Ammon's horn (tissue), 1 donor: Measurements from ENCODE around the gene HBE1.

Source experiments
- DNase-seq: peaks from one replicate; pipeline ENCODE4 v3.0.0-alpha.2; 2016; ENCODE audit warnings: low spot score

HBE1 gene

DNA sequence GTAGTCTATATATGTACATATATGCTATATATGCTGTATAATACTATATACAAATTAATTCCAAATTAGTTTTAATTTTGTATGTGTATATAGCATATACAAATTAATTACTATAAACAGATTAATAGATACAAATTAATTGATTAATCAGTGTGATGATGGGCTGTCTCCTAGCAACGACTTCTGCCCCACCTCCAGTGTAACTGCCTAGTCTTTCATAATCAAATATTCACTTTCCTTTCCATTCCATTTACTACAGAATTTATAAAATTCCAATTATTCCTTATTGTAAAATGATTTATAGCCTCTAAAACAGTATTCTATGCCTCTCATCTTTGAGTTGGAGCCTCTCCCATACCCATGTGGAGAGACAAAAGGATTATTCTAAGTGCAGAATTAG, 36.4 kb downstream of the HBE1 start:
- DNase-seq = no peak

DNA sequence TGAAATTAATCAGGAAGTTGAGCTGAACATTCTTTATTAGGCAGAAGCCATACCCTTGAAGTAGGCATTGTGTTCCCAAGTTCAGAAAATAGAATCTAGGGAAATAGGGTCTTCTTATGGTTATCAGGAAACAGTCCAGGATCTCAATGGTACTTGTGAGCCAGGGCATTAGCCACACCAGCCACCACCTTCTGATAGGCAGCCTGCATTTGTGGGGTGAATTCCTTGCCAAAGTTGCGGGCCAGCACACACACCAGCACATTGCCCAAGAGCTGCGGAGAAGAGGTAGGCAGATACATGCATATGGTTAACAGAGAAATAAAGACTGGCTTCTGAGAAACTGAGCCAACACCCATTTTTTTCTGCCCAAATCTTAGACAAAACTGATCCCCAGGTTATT, 36.9 kb downstream of the HBE1 start:
- no peak for DNase-seq

- DNase-seq = no peak
Observed at GRCh38 chr11:5232176-5232575, 37.6 kb downstream of the HBE1 start.

DNA sequence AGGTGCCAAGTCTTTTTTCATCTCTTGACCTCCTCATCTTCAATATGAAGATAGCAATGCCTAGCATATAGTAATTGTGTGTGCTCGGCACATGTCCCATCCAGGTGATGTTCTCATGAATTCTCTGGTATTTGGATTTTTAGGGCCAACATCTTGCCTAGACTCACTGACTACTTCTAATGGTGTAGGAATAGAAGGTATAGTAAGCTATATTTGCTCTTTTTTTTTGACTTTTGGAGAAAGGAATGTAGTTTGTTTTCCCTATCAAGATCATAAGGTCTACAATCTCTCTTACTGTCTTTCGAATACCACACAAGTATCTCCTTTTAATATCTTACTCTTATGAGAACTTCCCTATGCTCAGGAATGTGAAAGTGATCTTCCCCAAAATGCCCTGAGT, 38.6 kb downstream of the HBE1 start:
- DNase-seq = no peak

- DNase-seq = no peak
Observed at GRCh38 chr11:5230266-5230665, 39.5 kb downstream of the HBE1 start.

GRCh38 chr11:5229796-5230195, 39.9 kb downstream of the HBE1 start:
- no peak for DNase-seq

- DNase-seq = no peak
Observed at GRCh38 chr11:5229356-5229755, 40.4 kb downstream of the HBE1 start.

GRCh38 chr11:5228124-5228523, 41.6 kb downstream of the HBE1 start:
- no peak for DNase-seq

- DNase-seq = no peak
Observed at GRCh38 chr11:5227681-5228080, 42.1 kb downstream of the HBE1 start.

DNA sequence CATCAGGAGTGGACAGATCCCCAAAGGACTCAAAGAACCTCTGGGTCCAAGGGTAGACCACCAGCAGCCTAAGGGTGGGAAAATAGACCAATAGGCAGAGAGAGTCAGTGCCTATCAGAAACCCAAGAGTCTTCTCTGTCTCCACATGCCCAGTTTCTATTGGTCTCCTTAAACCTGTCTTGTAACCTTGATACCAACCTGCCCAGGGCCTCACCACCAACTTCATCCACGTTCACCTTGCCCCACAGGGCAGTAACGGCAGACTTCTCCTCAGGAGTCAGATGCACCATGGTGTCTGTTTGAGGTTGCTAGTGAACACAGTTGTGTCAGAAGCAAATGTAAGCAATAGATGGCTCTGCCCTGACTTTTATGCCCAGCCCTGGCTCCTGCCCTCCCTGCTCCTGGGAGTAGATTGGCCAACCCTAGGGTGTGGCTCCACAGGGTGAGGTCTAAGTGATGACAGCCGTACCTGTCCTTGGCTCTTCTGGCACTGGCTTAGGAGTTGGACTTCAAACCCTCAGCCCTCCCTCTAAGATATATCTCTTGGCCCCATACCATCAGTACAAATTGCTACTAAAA, 42.9 kb downstream of the HBE1 start, which contains the start of gene HBB:
Gene HBB (minus strand): TSS at position 340 of the 579 bp plus-strand sequence. CDS start 50 bp downstream, at position 290.
- DNase-seq = no peak

DNA sequence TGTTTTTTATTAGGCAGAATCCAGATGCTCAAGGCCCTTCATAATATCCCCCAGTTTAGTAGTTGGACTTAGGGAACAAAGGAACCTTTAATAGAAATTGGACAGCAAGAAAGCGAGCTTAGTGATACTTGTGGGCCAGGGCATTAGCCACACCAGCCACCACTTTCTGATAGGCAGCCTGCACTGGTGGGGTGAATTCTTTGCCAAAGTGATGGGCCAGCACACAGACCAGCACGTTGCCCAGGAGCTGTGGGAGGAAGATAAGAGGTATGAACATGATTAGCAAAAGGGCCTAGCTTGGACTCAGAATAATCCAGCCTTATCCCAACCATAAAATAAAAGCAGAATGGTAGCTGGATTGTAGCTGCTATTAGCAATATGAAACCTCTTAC, 44.3 kb downstream of the HBE1 start:
- no peak for DNase-seq

GRCh38 chr11:5224538-5225479, 44.9 kb downstream of the HBE1 start:
- DNase-seq = no peak

DNA sequence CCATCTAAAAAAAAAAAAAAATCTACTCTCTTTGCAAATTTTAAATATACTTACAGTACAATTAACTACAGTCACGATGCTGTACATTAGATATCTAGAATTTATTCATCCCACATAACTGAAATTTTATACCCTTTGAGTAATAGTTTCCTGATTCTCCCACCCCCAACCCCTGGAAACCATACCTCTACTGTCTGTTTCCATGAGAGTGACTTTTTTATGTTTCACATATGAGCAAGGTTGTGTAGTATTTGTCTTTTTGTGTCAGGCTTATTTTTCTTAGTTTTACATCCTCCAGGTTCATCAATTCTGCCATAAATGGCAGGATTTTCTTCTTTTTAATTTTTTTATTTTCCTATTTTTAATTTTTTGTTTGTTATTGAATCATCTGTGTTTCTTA, 46.1 kb downstream of the HBE1 start:
- no peak for DNase-seq

GRCh38 chr11:5223146-5223545, 46.6 kb downstream of the HBE1 start:
- no peak for DNase-seq
